Upper lobe of left lung (tissue), 4 donors: ENCODE data around the gene CANT1.

Experiments used
- POLR2A ChIP-seq, 4 donors: fragments of 450-650 bp; IDR thresholded peaks; one replicate each; pipeline ENCODE4 v1.5.1; 2016 to 2017; ENCODE audit warnings: antibody characterized with exemption in 4 of 4, mild to moderate bottlenecking in 2 of 4
- POLR2AphosphoS5 ChIP-seq, 2 donors: sonication (generic); formaldehyde crosslinking; IDR thresholded peaks; one replicate each; pipeline ENCODE4 v1.5.1; 2017; ENCODE audit warnings: antibody characterized with exemption in 2 of 2
- TF ChIP-seq, protein P1 (sequence below), 6 experiments: fragments of 450-650 bp in 4 of 6; fragments of 200-600 bp in 2 of 6; sonication (generic) in 2 of 6; IDR thresholded peaks; one replicate each; pipeline ENCODE4 v1.5.1; 2016 to 2019; ENCODE audit warnings: antibody characterized with exemption in 6 of 6

DNA sequence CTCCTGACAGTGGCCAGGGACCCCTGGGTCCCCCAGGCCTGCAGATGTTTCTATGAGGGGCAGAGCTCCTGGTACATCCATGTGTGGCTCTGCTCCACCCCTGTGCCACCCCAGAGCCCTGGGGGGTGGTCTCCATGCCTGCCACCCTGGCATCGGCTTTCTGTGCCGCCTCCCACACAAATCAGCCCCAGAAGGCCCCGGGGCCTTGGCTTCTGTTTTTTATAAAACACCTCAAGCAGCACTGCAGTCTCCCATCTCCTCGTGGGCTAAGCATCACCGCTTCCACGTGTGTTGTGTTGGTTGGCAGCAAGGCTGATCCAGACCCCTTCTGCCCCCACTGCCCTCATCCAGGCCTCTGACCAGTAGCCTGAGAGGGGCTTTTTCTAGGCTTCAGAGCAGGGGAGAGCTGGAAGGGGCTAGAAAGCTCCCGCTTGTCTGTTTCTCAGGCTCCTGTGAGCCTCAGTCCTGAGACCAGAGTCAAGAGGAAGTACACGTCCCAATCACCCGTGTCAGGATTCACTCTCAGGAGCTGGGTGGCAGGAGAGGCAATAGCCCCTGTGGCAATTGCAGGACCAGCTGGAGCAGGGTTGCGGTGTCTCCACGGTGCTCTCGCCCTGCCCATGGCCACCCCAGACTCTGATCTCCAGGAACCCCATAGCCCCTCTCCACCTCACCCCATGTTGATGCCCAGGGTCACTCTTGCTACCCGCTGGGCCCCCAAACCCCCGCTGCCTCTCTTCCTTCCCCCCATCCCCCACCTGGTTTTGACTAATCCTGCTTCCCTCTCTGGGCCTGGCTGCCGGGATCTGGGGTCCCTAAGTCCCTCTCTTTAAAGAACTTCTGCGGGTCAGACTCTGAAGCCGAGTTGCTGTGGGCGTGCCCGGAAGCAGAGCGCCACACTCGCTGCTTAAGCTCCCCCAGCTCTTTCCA lies 39.5 kb upstream of the CANT1 start:
- TF ChIP-seq POLR2A (IDR thresholded peaks at IDR 0.05) (no peak), POLR2AphosphoS5 (IDR thresholded peaks at IDR 0.05) (no peak)
- TF ChIP-seq, protein P1, sequence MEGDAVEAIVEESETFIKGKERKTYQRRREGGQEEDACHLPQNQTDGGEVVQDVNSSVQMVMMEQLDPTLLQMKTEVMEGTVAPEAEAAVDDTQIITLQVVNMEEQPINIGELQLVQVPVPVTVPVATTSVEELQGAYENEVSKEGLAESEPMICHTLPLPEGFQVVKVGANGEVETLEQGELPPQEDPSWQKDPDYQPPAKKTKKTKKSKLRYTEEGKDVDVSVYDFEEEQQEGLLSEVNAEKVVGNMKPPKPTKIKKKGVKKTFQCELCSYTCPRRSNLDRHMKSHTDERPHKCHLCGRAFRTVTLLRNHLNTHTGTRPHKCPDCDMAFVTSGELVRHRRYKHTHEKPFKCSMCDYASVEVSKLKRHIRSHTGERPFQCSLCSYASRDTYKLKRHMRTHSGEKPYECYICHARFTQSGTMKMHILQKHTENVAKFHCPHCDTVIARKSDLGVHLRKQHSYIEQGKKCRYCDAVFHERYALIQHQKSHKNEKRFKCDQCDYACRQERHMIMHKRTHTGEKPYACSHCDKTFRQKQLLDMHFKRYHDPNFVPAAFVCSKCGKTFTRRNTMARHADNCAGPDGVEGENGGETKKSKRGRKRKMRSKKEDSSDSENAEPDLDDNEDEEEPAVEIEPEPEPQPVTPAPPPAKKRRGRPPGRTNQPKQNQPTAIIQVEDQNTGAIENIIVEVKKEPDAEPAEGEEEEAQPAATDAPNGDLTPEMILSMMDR (IDR thresholded peaks at IDR 0.05), result no peak
